ENCODE results near the gene FGF14.

DNA sequence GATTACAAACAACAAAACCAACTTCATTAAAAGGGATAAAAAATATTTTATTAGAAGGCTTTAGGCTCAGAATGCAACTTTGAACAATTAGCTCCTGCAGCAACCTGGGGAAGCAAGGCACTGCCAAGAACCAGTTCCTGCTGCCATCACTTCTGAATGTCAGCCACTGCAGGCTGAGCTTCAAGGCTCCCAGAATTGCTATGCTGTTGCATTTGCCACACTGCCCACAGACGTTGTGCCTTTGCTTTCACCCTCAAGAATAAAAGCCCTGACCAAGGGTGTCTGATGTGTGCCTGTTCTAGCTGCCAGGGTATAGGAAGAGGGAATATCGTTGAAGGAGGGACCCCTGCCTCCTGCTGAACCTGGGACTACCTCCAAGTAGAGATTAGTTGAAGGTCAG is 711.0 kb downstream of the FGF14 start:
- TF ChIP-seq, protein P1, sequence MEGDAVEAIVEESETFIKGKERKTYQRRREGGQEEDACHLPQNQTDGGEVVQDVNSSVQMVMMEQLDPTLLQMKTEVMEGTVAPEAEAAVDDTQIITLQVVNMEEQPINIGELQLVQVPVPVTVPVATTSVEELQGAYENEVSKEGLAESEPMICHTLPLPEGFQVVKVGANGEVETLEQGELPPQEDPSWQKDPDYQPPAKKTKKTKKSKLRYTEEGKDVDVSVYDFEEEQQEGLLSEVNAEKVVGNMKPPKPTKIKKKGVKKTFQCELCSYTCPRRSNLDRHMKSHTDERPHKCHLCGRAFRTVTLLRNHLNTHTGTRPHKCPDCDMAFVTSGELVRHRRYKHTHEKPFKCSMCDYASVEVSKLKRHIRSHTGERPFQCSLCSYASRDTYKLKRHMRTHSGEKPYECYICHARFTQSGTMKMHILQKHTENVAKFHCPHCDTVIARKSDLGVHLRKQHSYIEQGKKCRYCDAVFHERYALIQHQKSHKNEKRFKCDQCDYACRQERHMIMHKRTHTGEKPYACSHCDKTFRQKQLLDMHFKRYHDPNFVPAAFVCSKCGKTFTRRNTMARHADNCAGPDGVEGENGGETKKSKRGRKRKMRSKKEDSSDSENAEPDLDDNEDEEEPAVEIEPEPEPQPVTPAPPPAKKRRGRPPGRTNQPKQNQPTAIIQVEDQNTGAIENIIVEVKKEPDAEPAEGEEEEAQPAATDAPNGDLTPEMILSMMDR (IDR thresholded peaks at IDR 0.05) = no peak
- TF ChIP-seq POLR2A (IDR thresholded peaks at IDR 0.05) = no peak
